ENCODE results near the gene GLYAT.
"Not testable (repeated sequence)": the region's sequence is repeated elsewhere in the genome, so short reads cannot be mapped to it uniquely, and the experiment has no call there.

GRCh38 chr11:58682660-58683059 is 49.1 kb downstream of the GLYAT start:
- not testable (repeated sequence) for TF ChIP-seq CTCF, POLR2A (IDR thresholded peaks at IDR 0.05)

All from uterus (tissue), 2 donors.